IPS DF 19.7 (cell line): ENCODE results near the gene SS18L1.
"Not testable (repeated sequence)": the region's sequence is repeated elsewhere in the genome, so short reads cannot be mapped to it uniquely, and the experiment has no call there.

Experiments
- DNase-seq: peaks from one replicate; pipeline ENCODE4 v3.0.0-alpha.2; 2013; ENCODE audit warnings: low read depth, low spot score

The SS18L1 gene

GRCh38 chr20:62136283-62137091 is 7.1 kb upstream of the SS18L1 start:
- no peak for DNase-seq

GRCh38 chr20:62137092-62137384 is 6.5 kb upstream of the SS18L1 start:
- DNase-seq = no peak

GRCh38 chr20:62137478-62138203 is 5.9 kb upstream of the SS18L1 start:
- DNase-seq = no peak

GRCh38 chr20:62138204-62138543 is 5.4 kb upstream of the SS18L1 start:
- no peak for DNase-seq

GRCh38 chr20:62138912-62139311 is 4.7 kb upstream of the SS18L1 start:
- no peak for DNase-seq

GRCh38 chr20:62139636-62140035 is 3.9 kb upstream of the SS18L1 start:
- no peak for DNase-seq

- DNase-seq = no peak
Observed at GRCh38 chr20:62141043-62141396, 2.5 kb upstream of the SS18L1 start.

GRCh38 chr20:62141397-62142251 is 1.9 kb upstream of the SS18L1 start:
- DNase-seq = no peak

GRCh38 chr20:62142252-62143080 is 1.1 kb upstream of the SS18L1 start:
- DNase-seq = no peak

- no peak for DNase-seq
Observed at GRCh38 chr20:62143957-62144825, 622 bp downstream of the SS18L1 start.

GRCh38 chr20:62145688-62146018 is 2.1 kb downstream of the SS18L1 start:
- DNase-seq = no peak

GRCh38 chr20:62146019-62146755 is 2.6 kb downstream of the SS18L1 start:
- DNase-seq = no peak

GRCh38 chr20:62147125-62147524 is 3.6 kb downstream of the SS18L1 start:
- no peak for DNase-seq

GRCh38 chr20:62147528-62147927 is 4.0 kb downstream of the SS18L1 start:
- DNase-seq = no peak

GRCh38 chr20:62148383-62148782 is 4.8 kb downstream of the SS18L1 start:
- not testable (repeated sequence) for DNase-seq

GRCh38 chr20:62148908-62149314 is 5.3 kb downstream of the SS18L1 start:
- no peak for DNase-seq

GRCh38 chr20:62149532-62150309 is 6.2 kb downstream of the SS18L1 start:
- DNase-seq = no peak

- no peak for DNase-seq
Observed at GRCh38 chr20:62150310-62150575, 6.7 kb downstream of the SS18L1 start.

- no peak for DNase-seq
Observed at GRCh38 chr20:62151225-62151624, 7.7 kb downstream of the SS18L1 start.
